ENCODE measurements around the gene RNF149. TPM values are rescaled to one million over a fixed set of nuclear protein-coding genes. Genes with fewer than 3 reads are reported as not detected.

Gene RNF149
- total RNA-seq, 1 experiment from 2014 or later: 40.2 TPM

- DNase-seq (ENCODE audit: low read depth, low spot score) (no peak), ATAC-seq (no peak)
- ChIA-PET POLR2A (no interaction called here), CTCF (interaction anchor here (1.6 kb wide), 1 partner anchor 8 kb away, joined by 3 read pairs; no protein-coding TSS in a partner anchor), RAD21 (ENCODE audit: low non-redundant PET in 1 of 2, low total read pairs in 2 of 2, uncharacterized antibody in 2 of 2, unreplicated experiment in 2 of 2) (no interaction called here)
- Histone ChIP-seq H3K9me2 (ENCODE audit: insufficient read depth) (no peaks in the 10 kb centered on the region), H2AFZ (ENCODE audit: low read depth, low read length, poor library complexity, severe bottlenecking) (no peak overlapping the region), H3K9ac (ENCODE audit: low read length) (no peak overlapping the region), H3K4me3 (replicated peaks in 1 of 2; ENCODE audit: low read depth in 1 of 2, low read length in 2 of 2) (no peak overlapping the region), H3K4me2 (ENCODE audit: low read length) (no peak overlapping the region), H4K20me1 (ENCODE audit: insufficient read depth) (no peaks in the 10 kb centered on the region), H3K9me3 (ENCODE audit: control insufficient read depth in 1 of 2, insufficient read depth in 1 of 2, low read depth in 1 of 2, low read length in 2 of 2) (no peaks in the 10 kb centered on the region), H3K27ac (ENCODE audit: low read depth, low read length) (no peak overlapping the region), H3K4me1 (ENCODE audit: control insufficient read depth in 1 of 2, insufficient read depth in 2 of 2, low read length in 2 of 2) (no peaks in the 10 kb centered on the region), H3K27me3 (ENCODE audit: insufficient read depth, low read length) (no peaks in the 10 kb centered on the region), H3K36me3 (ENCODE audit: control insufficient read depth in 1 of 2, insufficient read depth in 2 of 2, low read length in 2 of 2) (no peaks in the 10 kb centered on the region), H3K79me2 (ENCODE audit: insufficient read depth, low read length) (no peaks in the 10 kb centered on the region)
- TF ChIP-seq RAD21 (IDR thresholded peaks at IDR 0.05; ENCODE audit: low read depth) (no peak), SP1 (IDR thresholded peaks at IDR 0.05; ENCODE audit: low read depth) (no peak), POLR2A (IDR thresholded peaks at IDR 0.05; ENCODE audit: borderline replicate concordance, extremely low read depth, insufficient read depth, insufficient read length) (no peak), CBX3 (IDR thresholded peaks at IDR 0.05; ENCODE audit: low read depth) (no peak), CEBPB (IDR thresholded peaks at IDR 0.05; ENCODE audit: low read depth) (no peak), POLR2AphosphoS5 (IDR thresholded peaks at IDR 0.05; ENCODE audit: low read depth, low read length) (no peak), ZBTB33 (IDR thresholded peaks at IDR 0.05; ENCODE audit: extremely low read depth, insufficient replicate concordance, low read length) (no peak), CTCF (IDR thresholded peaks at IDR 0.05 in 2 of 3, conservative IDR thresholded peaks at IDR 0.05 in 1 of 3; ENCODE audit: borderline replicate concordance in 1 of 3, insufficient read depth in 1 of 3, low read depth in 2 of 3, low read length in 2 of 3) (no peak), YY1 (IDR thresholded peaks at IDR 0.05; ENCODE audit: extremely low read depth, insufficient replicate concordance, low read depth, low read length) (no peak), ELF1 (IDR thresholded peaks at IDR 0.05; ENCODE audit: borderline replicate concordance, low read depth) (no peak), MAX (IDR thresholded peaks at IDR 0.05) (no peak), ZNF274 (IDR thresholded peaks at IDR 0.05; ENCODE audit: low read depth, low read length) (no peak), EGR1 (IDR thresholded peaks at IDR 0.05; ENCODE audit: low read depth) (no peak), JUND (IDR thresholded peaks at IDR 0.05) (no peak), EZH2 (IDR thresholded peaks at IDR 0.05) (no peak), ZFX (IDR thresholded peaks at IDR 0.05) (no peak), FOSL1 (IDR thresholded peaks at IDR 0.05; ENCODE audit: low read depth) (no peak)
- intact Hi-C loops (cut with micrococcal nuclease): no loop called here
- BruUV-seq (replicated peaks): no TSS peak
These were observed 75.7 kb downstream of the RNF149 start for GRCh38 chr2:101232770-101233169.

All from HCT116 (cell line).